ENCODE data around the gene PLEKHB2.
"Not testable (repeated sequence)": the region's sequence is repeated elsewhere in the genome, so short reads cannot be mapped to it uniquely, and the experiment has no call there.

Gene PLEKHB2, protein sequence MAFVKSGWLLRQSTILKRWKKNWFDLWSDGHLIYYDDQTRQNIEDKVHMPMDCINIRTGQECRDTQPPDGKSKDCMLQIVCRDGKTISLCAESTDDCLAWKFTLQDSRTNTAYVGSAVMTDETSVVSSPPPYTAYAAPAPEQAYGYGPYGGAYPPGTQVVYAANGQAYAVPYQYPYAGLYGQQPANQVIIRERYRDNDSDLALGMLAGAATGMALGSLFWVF

DNA sequence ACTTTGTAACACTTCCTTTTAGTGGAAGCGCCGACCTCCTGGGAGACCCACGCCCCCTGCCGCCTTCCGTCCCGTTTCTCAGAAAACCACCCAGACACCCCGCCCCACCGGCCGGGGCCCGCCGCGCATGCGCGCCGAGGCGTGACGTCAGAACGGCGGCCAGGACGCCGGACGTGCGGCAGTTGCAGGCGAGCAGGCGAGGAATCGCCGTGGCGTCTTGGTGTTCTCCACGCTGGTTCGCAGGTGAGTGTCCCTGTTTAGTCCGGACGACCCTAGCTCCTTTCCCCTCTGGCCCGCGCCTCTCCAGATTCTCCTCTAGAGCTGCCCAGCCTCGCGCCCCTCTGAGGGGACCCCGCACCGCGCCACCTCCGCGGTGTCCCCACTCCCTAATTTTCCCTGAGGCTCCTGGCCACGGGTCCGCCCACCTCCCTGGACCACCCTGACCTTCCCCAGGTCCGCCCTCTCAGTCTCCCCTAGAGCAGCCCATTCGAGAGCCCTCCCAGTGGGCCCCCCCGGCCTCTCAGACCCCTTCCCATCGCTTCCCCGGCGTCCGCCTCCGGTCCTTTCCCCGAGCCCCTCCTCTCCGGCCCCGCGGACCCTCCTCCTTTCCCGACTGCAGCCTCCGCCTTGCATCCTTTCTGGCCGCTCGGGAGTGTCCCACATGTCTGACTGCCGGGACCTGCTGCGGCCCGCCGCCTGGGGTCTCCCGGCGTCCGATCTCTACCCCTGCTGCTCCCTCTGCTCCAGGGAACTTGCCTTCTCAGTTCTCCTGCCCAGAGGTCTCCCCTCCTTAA is at the start of gene PLEKHB2:
Gene PLEKHB2, plus strand, starts transcription at position 181 of the 794 bp plus-strand sequence. CDS start 15,606 bp downstream, outside the sequence.
- FAIRE-seq (no peak), DNase-seq (ENCODE audit: insufficient read length, low spot score) (peak; percentile 89)
- TF ChIP-seq POLR2A (IDR thresholded peaks at IDR 0.05; ENCODE audit: low read depth, low read length), result peak; percentile 98

DNA sequence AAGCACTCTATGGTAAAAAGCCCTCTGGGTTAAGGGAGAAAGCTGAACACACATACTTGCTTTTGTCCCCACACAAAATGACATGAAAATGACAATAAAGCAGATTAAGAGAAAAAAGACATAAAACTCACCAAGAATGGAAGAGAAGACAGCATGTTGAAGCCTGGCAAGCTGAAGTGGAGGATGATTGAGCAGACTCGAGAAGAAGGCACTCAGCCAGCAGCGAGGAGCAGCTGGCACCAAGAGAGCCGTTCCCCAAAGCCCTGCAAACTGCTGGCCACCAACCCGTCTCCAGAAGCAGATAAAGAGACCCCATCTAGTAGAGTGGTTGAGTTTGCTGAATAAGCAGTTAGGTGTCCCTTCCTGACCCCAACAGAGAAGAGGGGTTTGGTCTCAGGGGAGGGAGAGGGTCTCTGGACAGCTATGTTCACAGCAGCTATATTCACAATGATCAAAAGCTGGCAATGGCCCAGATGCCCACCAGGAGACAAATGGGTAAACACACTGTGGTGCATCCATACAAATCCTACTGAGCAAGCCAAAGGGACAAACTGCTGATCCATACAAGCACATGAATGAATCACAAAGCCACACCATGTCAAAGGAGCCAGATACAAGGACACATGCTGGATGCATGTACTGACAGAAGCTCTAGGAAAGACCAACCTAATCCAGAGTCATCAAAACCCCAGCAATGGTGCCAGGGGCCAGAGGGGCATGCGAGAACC is 48.8 kb upstream of the PLEKHB2 start:
- no peak for DNase-seq (ENCODE audit: insufficient read length, low spot score)
- TF ChIP-seq POLR2A (IDR thresholded peaks at IDR 0.05; ENCODE audit: low read depth, low read length), result no peak

DNA sequence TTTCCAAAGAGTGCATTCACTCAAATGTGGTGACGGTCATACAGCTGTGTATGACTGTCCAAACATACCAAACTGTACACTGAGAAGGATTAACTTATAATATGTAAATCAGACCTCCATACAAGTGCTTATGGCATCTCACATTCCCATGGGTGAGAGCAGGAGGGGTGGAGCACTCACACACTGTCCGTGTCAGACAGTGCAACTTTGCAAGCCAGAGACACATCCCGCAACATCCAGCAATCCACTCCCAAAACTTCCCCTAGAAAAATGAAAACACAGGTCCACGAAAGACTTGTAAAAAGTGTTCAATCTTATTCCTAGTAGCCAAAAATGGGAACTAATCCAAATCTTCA is 48.2 kb upstream of the PLEKHB2 start:
- TF ChIP-seq POLR2A (IDR thresholded peaks at IDR 0.05; ENCODE audit: low read depth, low read length), result no peak
- DNase-seq (ENCODE audit: insufficient read length, low spot score) (no peak), FAIRE-seq (no peak)

More for the DNA sequence above, 48.8 kb upstream of the PLEKHB2 start:
- no peak for FAIRE-seq

DNA sequence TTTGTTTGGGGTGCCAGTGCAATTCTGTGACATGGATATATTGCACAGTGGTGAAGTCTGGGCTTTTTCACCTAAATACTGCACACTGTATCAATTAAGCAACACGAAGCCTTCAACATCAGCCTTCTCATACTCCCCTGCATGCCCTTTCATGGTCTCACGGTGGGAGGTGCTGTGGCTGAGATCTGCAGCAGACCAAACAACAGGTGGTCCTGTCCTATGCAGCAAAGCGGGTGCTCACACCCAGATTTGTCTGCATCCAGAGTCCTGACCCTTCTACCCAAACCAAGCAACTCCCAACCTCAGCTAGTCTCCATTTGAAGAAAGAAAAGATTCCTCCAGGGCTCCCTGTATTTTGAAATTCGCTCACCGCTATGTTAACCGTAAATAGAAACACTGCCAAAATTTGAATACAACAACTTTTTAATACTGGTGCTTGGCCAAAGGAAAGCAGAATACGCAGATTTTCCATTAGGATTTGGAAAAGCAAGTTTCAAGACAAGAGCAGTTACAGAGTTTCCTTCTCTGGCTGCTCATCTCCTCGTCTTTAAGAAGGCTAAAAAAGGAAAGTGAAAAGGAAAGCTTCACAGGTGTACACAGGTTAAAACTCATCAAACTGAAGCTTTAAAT is 46.8 kb upstream of the PLEKHB2 start:
- TF ChIP-seq POLR2A (IDR thresholded peaks at IDR 0.05; ENCODE audit: low read depth, low read length), result no peak
- DNase-seq (ENCODE audit: insufficient read length, low spot score), result no peak
- no peak for FAIRE-seq

DNA sequence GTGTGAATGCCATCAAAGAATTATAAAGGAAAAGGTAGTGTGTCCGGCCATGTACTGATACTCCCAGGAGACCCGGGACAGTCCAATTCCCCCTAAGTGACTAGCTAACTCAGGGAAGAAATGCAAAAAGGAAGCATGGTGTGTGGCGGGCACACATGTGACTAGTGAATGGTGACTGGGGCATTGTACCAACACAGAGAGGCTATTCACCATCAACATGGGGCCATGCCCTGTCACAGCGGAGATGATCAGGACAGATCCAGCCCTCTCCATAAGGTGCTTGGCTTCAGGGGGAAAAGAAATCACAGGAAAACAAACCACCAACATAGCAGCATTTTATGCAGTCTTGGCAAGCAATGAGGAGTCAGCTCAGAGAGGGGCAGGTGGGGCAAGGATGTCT is 46.2 kb upstream of the PLEKHB2 start:
- DNase-seq (ENCODE audit: insufficient read length, low spot score) (no peak), FAIRE-seq (no peak)
- no peak for TF ChIP-seq POLR2A (IDR thresholded peaks at IDR 0.05; ENCODE audit: low read depth, low read length)

DNA sequence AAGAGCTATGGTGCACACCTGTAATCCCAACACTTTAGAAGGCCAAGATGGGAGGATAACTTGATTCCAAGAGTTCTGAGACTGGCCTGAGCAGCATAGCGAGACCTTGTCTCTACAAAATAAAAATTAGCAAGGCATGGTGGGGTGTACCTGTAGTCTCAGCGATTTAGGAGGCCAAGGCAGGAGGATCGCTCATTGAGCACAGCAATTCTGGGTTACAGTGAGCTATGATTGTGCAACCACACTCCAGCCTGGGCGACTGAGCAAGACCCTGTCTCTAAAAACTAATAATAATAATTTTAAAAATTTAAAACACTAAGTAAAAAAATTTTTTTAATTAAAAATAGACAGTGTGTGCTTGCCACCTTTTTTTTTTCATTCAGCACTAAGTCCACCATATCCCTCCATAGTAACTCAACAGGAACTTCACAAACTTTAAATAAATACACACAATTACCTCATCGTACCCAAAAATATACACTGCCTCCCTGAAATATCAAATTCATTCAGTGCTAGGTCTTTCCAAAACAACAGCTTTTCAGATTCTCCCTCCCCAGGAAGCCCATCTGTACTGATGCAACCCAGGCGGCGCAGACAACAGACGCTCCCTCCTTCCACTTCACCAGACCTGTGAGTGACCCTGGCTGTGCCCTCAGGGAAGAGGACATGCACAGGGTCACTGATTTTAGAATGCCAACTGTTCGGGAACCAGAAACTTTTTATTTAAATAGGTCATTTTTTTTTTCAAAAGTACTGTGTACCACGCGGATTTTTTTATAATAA is 41.4 kb upstream of the PLEKHB2 start:
- no peak for TF ChIP-seq POLR2A (IDR thresholded peaks at IDR 0.05; ENCODE audit: low read depth, low read length)
- FAIRE-seq (no peak), DNase-seq (ENCODE audit: insufficient read length, low spot score) (no peak)

DNA sequence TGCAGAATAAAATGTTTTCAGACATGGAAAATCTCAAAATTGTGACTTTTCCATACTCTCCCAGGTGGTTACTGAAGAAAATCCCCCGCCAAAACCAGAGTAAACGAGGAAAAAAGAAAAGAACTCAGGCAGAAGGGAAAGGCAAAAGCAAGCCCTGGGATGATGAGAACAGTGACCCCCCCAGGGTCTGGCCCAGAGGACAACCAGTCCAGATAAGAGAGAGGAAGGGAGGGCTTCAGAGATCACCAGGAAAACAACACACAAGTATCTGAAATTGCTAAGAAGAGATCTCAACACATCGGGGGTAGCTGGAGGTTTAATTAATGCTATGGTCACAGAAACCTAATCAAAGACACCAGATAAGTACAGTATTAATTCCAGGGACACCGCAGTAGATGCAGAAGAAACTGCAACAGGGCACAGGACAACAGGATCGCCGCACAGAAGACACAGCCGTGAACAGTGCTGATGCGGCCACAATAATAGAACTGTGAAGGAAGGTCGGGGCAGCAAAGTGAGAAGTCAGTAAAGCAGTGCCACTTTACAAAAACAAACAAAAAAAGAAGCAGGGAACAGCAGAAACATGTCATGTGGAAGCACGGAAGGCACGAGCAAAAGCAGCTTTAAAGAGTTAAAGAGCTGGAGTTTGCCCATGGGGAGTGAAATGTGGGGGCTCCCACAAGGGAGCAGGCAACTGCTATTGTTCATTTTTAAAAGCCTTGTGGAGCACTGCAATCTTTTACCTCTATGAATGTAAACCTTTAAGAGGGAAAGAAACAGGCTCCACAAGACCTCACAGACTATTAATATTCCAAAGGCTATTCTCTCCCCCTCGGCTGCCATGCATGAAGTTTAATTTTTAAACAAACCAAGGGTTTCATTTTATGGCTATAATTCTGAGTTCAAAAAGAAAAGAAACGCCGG is 40.3 kb upstream of the PLEKHB2 start:
- no peak for FAIRE-seq
- no peak for TF ChIP-seq POLR2A (IDR thresholded peaks at IDR 0.05; ENCODE audit: low read depth, low read length)

DNA sequence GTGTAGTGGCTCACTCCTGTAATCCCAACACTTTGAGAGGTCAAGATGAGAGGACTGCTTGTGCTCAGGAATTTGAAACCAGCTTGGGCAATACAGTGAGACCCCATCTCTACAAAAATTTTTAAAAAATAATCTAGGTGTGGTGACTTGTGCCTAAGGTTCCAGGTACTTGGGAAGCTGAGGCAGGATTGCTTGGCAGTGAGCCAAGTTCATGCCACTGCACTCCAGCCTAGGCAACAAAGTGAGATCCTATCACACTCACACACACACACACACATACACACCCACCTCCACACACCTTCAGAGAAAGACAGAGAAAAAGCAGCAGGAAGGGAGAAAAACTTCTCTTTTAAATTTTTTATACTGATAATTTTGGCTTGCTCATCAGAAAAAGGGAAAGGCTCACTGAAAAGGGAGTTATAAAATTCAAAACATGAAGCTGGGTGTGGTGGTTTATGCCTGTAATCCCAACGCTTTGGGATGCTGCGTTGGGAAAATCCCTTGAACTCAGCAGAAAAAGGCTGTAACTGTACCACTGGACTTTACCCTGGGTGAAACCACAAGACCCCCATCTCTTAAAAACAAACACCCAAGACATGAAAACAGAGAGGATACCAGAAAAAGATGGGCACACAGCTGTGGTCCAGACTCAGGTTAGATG is 37.5 kb upstream of the PLEKHB2 start:
- TF ChIP-seq POLR2A (IDR thresholded peaks at IDR 0.05; ENCODE audit: low read depth, low read length), result no peak
- DNase-seq (ENCODE audit: insufficient read length, low spot score) (no peak), FAIRE-seq (no peak)

More for the DNA sequence above, 40.3 kb upstream of the PLEKHB2 start:
- DNase-seq (ENCODE audit: insufficient read length, low spot score), result no peak

DNA sequence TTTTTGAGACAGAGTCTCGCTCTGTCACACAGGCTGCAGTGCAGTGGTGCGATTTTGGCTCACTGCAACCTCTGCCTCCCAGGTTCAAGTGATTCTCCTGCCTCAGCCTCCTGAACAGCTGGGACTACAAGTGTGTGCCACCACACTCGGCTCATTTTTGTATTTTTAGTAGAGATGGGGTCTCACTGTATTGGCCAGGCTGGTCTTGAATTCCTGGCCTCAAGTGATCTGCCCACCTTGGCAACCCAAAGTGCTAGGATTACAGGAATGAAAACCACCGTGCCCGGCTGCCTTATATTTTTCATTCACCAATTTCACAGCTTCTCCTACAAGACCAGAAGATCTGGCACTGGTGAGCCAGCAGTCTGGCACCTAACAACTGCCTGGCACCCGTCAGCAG is 37.0 kb upstream of the PLEKHB2 start:
- not testable (repeated sequence) for FAIRE-seq; DNase-seq (ENCODE audit: insufficient read length, low spot score)

DNA sequence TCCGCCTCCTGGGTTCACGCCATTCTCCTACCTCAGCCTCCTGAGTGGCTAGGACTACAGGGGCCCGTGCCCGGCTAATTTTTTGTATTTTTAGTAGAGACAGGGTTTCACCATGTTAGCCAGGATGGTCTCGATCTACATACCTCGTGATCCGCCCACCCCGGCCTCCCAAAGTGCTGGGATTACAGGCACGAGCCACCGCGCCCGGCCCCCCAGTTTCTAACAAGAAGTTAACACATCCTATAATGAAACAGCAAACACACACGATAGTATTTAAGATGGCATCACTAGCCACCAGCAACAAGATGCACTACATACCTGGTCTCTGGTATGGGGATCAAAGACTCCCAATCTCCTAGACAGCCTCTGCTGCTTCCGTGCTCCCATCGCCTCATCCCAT is 29.6 kb upstream of the PLEKHB2 start:
- FAIRE-seq; DNase-seq (ENCODE audit: insufficient read length, low spot score): not testable (repeated sequence)

DNA sequence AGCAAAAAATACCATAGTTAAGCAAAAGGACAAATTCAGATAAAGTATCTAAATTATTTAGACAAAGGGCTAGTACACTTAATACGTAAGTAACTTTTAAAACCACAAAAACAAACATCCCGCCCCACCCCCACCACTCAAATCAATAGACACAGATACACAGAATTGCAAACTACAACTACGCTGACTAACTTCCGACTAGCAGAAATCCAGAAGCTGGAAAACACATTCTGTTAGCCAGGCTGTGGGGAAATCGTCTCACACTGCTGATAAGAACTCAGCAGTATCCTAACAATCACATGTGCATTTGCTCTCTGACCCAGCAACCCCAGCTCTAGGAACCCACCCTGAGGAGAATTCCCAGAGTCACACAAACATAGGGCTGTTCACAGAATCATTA is 28.4 kb upstream of the PLEKHB2 start:
- FAIRE-seq, result no peak
- TF ChIP-seq POLR2A (IDR thresholded peaks at IDR 0.05; ENCODE audit: low read depth, low read length), result no peak

More for the DNA sequence above, 28.4 kb upstream of the PLEKHB2 start:
- DNase-seq (ENCODE audit: insufficient read length, low spot score), result no peak
